SK-N-SH treated with all-trans-retinoic acid at 6 μM for 48 hours (cell line): Measurements from ENCODE around the gene PALLD.

Experiments
- ARNTL ChIP-seq: fragments of 450-650 bp; formaldehyde crosslinking; IDR thresholded peaks from 2 replicates; pipeline ENCODE4 v1.5.0; 2020; ENCODE audit warnings: low read depth, mild to moderate bottlenecking, moderate library complexity, borderline replicate concordance
- BACH2 ChIP-seq: fragments of 250-450 bp; sonication (Bioruptor Pico); IDR thresholded peaks from 2 replicates; pipeline ENCODE4 v1.9.0; 2021; ENCODE audit warnings: mild to moderate bottlenecking, borderline replicate concordance
- CSDC2 ChIP-seq: fragments of 250-450 bp; sonication (Bioruptor Pico); IDR thresholded peaks from 2 replicates; pipeline ENCODE4 v1.5.0; 2020; ENCODE audit warnings: mild to moderate bottlenecking, moderate library complexity
- PPARA ChIP-seq: fragments of 250-450 bp; sonication (Bioruptor Pico); IDR thresholded peaks from 2 replicates; pipeline ENCODE4 v1.5.0; 2020; ENCODE audit warnings: mild to moderate bottlenecking, borderline replicate concordance
- ZC3H10 ChIP-seq: fragments of 250-450 bp; sonication (Bioruptor Pico); IDR thresholded peaks from 2 replicates; pipeline ENCODE4 v1.5.1; 2021; ENCODE audit warnings: mild to moderate bottlenecking, moderate library complexity
- ZFP3 ChIP-seq: fragments of 250-450 bp; sonication (Bioruptor Pico); IDR thresholded peaks from 2 replicates; pipeline ENCODE4 v1.5.0; 2020; ENCODE audit warnings: mild to moderate bottlenecking, moderate library complexity
- TF ChIP-seq, protein P1 (sequence below): fragments of 250-450 bp; sonication (Bioruptor Pico); IDR thresholded peaks from 2 replicates; pipeline ENCODE4 v1.8.0; 2020; ENCODE audit warnings: mild to moderate bottlenecking, moderate library complexity, borderline replicate concordance

DNA sequence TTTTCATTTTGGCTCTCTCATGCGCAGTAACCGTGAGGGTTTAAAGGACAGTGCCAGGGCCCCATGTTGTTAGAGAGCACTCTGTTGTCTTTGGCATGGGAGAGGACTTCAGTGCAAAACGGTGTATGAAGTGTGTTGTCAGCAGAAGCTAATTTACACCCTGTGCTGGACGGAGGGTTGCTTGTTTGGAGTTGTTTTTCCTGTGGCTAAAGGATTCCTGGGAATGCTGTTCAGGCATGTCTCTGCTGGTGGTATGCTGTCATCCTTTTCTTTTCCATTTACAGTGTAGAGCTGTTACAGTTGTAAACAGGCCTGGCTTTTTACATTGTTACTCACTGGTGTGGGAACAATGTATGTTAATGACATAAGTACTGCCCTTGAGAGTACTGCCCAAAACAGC is 306.9 kb downstream of the PALLD start:
- TF ChIP-seq, protein P1, sequence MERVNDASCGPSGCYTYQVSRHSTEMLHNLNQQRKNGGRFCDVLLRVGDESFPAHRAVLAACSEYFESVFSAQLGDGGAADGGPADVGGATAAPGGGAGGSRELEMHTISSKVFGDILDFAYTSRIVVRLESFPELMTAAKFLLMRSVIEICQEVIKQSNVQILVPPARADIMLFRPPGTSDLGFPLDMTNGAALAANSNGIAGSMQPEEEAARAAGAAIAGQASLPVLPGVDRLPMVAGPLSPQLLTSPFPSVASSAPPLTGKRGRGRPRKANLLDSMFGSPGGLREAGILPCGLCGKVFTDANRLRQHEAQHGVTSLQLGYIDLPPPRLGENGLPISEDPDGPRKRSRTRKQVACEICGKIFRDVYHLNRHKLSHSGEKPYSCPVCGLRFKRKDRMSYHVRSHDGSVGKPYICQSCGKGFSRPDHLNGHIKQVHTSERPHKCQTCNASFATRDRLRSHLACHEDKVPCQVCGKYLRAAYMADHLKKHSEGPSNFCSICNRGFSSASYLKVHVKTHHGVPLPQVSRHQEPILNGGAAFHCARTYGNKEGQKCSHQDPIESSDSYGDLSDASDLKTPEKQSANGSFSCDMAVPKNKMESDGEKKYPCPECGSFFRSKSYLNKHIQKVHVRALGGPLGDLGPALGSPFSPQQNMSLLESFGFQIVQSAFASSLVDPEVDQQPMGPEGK (CRISPR knock-in tag), result no peak
- TF ChIP-seq ARNTL (no peak), ZFP3 (no peak), CSDC2 (CRISPR knock-in tag) (no peak), PPARA (CRISPR knock-in tag) (no peak), BACH2 (no peak), ZC3H10 (CRISPR knock-in tag) (no peak)
